NB4 (cell line): ENCODE data around the gene GALM.

Source experiments
- DNase-seq: peaks from one replicate; pipeline ENCODE4 v3.0.0; 2010; ENCODE audit warnings: low read depth
- H3K4me3 ChIP-seq: one replicate; pipeline ENCODE4 v1.5.1; 2011; ENCODE audit warnings: mild to moderate bottlenecking, low read depth, low read length, moderate library complexity
- MYC ChIP-seq: IDR thresholded peaks from 2 replicates; pipeline ENCODE4 v1.6.1; 2011; ENCODE audit warnings: low read depth, low read length
- POLR2A ChIP-seq: IDR thresholded peaks from 2 replicates; pipeline ENCODE4 v1.6.1; 2011; ENCODE audit warnings: mild to moderate bottlenecking; ENCODE audit not compliant: insufficient read length; ENCODE audit errors: extremely low read depth
- TF ChIP-seq, protein P1 (sequence below): IDR thresholded peaks from one replicate; pipeline ENCODE4 v1.5.1; 2012; ENCODE audit warnings: low read depth, low read length
- TF ChIP-seq, protein P2 (sequence below): IDR thresholded peaks from 2 replicates; pipeline ENCODE4 v1.6.1; 2011; ENCODE audit warnings: low read depth, low read length

Gene GALM

DNA sequence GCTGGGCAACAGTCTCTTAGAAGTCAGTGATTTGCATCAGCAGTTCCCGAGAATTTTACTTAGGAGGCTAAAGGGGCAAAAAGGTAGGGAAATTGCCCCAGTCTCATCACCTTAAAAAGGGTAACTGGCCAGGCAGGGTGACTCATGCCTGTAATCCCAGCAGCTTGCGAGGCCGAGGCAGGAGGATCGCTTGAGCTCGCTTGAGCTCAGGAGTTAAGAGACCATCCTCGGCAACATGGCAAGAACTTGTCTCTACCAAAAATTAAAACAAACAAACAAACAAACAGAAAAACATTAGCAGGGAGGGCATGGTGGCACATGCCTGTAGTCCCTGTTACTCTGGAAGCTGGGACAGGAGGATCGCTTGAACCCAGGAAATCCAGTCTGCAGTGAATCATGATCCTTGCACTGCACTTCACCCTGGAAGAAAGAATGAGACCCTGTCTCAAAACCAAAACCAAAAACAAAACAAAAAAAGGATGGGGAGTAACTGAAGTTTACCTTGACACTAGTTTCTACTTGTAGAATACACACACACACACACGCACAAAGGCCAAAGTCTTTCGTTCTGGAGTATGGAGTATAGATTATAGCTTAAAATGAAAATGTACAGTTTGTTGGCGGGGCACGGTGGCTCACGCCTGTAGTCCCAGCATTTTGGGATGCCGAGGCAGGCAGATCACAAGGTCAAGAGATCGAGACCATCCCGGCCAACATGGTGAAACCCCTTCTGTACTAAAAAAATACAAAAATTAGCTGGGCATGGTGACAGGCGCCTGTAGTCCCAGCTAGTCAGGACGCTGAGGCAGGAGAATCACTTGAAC lies 109.4 kb downstream of the GALM start:
- no peak for TF ChIP-seq MYC
- DNase-seq = no peak
- no peak overlapping the region for H3K4me3 ChIP-seq

DNA sequence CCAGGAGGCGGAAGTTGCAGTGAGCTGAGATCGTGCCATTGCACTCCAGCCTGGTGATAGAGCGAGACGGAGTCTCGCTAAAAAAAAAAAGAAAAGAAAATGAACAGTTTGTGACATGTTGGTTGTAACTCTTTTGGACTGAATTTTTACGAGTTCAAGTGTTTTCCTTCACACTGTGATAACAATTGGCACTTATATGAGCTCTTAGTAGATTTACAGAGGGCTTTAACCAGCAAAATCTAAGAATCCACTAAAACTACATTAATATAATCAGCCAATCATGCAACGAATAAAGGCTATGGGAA lies 110.0 kb downstream of the GALM start:
- H3K4me3 ChIP-seq = no peak overlapping the region
- TF ChIP-seq, protein P1, sequence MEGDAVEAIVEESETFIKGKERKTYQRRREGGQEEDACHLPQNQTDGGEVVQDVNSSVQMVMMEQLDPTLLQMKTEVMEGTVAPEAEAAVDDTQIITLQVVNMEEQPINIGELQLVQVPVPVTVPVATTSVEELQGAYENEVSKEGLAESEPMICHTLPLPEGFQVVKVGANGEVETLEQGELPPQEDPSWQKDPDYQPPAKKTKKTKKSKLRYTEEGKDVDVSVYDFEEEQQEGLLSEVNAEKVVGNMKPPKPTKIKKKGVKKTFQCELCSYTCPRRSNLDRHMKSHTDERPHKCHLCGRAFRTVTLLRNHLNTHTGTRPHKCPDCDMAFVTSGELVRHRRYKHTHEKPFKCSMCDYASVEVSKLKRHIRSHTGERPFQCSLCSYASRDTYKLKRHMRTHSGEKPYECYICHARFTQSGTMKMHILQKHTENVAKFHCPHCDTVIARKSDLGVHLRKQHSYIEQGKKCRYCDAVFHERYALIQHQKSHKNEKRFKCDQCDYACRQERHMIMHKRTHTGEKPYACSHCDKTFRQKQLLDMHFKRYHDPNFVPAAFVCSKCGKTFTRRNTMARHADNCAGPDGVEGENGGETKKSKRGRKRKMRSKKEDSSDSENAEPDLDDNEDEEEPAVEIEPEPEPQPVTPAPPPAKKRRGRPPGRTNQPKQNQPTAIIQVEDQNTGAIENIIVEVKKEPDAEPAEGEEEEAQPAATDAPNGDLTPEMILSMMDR = no peak
- no peak for DNase-seq

DNA sequence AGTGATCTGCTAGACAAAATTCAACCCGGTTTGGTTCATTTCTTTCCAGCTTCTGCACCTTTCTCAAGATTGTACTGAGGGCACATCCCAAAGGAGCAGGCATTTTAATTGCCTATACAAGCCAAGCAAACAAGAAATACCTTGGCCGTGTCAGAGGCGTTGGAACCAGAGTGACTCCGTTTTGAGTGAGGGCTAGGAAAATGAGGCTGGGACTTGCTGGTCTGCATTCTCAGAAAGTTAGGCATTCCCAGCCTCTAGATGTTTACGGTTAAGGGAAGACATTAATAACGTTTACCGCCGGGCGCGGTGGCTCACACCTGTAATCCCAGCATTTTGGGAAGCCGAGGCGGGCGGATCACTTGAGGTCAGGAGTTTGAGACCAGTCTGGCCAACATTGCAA lies 110.6 kb downstream of the GALM start:
- DNase-seq = no peak
- no peak for TF ChIP-seq POLR2A
- TF ChIP-seq, protein P2, sequence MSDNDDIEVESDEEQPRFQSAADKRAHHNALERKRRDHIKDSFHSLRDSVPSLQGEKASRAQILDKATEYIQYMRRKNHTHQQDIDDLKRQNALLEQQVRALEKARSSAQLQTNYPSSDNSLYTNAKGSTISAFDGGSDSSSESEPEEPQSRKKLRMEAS = no peak
- TF ChIP-seq, protein P1 = no peak
- no peak for TF ChIP-seq MYC
- H3K4me3 ChIP-seq = no peak overlapping the region

DNA sequence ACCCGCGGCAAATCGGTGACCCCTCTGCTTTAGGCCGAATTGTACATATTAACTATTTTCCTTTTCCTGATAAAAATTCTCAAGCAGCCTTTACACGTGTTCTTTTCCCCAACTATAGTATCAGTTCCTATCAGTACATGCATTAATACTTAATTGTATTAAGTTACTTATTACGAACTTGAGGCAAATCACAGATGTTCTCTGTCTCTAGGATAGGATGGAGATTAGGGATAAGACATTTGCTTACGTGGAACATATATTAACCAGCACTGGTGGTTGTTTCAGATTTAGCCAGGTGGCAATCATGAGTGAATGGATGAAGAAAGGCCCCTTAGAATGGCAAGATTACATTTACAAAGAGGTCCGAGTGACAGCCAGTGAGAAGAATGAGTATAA lies 112.8 kb downstream of the GALM start:
- H3K4me3 ChIP-seq = peak overlapping the region; percentile 94
- no peak for DNase-seq
- no peak for TF ChIP-seq POLR2A
- TF ChIP-seq, protein P1 = no peak
- TF ChIP-seq, protein P2 = no peak
- TF ChIP-seq MYC = no peak

DNA sequence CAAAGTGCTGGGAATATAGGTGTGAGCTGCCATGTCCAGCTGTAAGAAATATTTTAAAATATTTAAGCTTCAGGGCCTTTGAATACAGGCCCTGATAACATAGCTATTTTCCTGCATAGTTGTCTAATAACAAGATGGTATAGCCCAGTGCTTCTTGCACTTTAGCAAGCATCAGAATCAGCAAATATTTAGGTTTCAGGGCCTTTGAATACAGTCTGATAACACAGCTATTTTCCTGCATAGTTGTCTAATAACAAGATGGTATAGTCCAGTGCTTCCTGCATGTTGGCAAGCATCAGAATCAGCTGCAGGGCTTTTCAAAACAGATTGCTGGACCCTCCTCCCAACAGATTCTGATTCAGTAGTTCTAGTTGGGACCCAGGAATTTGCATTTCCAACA lies 117.7 kb downstream of the GALM start:
- DNase-seq = no peak
- TF ChIP-seq, protein P1 = no peak
- TF ChIP-seq, protein P2 = no peak
- TF ChIP-seq POLR2A (no peak), MYC (no peak)
- H3K4me3 ChIP-seq = no peak overlapping the region
